GM12875 (cell line): Measurements from ENCODE around the gene PMPCA.

Source experiments
- H3K4me3 ChIP-seq: one replicate; pipeline ENCODE4 v1.5.1; 2011; ENCODE audit warnings: low read depth, low read length, control low read depth
- TF ChIP-seq, protein P1 (sequence below): IDR thresholded peaks from 2 replicates; pipeline ENCODE4 v1.5.1; 2011; ENCODE audit warnings: low read depth, mild to moderate bottlenecking, control low read depth, inconsistent platforms, low read length, moderate library complexity, borderline replicate concordance; ENCODE audit not compliant: insufficient read depth

Gene PMPCA

GRCh38 chr9:136438548-136439480, 28.4 kb downstream of the PMPCA start:
- TF ChIP-seq, protein P1, sequence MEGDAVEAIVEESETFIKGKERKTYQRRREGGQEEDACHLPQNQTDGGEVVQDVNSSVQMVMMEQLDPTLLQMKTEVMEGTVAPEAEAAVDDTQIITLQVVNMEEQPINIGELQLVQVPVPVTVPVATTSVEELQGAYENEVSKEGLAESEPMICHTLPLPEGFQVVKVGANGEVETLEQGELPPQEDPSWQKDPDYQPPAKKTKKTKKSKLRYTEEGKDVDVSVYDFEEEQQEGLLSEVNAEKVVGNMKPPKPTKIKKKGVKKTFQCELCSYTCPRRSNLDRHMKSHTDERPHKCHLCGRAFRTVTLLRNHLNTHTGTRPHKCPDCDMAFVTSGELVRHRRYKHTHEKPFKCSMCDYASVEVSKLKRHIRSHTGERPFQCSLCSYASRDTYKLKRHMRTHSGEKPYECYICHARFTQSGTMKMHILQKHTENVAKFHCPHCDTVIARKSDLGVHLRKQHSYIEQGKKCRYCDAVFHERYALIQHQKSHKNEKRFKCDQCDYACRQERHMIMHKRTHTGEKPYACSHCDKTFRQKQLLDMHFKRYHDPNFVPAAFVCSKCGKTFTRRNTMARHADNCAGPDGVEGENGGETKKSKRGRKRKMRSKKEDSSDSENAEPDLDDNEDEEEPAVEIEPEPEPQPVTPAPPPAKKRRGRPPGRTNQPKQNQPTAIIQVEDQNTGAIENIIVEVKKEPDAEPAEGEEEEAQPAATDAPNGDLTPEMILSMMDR: no peak
- H3K4me3 ChIP-seq: peak overlapping the region; percentile 74

- TF ChIP-seq, protein P1: peak; percentile 81
- H3K4me3 ChIP-seq: peak within 1 kb of the TSS; percentile 74
Measured at GRCh38 chr9:136439481-136440408, 29.3 kb downstream of the PMPCA start, which contains the start of gene INPP5E. Gene INPP5E (minus strand): TSS chr9:136439845. CDS start chr9:136439419, 426 bp downstream.

- TF ChIP-seq, protein P1: no peak
- no peak overlapping the region for H3K4me3 ChIP-seq
Measured at GRCh38 chr9:136441191-136441680, 30.8 kb downstream of the PMPCA start.

DNA sequence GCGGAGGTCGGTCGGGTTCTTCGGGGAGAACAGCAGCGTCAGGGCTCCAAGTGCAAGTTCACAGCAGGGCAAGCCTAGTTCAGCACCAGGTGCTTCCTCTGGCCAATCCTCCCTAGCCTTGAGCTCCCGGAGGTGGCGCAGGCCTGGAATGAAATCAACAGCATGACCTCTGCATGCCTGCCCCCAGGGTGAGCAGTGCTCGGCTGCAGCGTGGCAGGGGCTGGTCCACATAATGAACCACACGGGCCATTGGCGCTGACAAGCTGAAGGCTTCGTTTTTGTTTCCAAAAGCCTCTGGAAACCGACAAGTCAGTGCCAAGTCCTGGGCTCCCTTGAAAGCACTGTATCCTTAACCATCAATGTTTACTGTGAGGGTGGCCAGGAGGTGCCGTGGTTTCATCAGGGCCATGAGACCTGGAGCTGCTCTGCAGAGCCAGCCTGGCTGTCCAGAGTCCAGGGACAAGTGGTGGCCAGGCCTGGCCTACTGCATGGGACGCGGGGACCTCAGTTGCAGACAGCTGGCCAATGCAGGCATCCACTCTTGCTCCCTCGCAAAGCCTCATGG, 31.3 kb downstream of the PMPCA start:
- no peak overlapping the region for H3K4me3 ChIP-seq
- TF ChIP-seq, protein P1: no peak

- TF ChIP-seq, protein P1: no peak
- H3K4me3 ChIP-seq: no peak overlapping the region
Measured at GRCh38 chr9:136442265-136442664, 31.8 kb downstream of the PMPCA start.

GRCh38 chr9:136443087-136443486, 32.6 kb downstream of the PMPCA start:
- no peak overlapping the region for H3K4me3 ChIP-seq
- TF ChIP-seq, protein P1: no peak
